Caco-2 (cell line): ENCODE measurements around the gene WRAP73. TPM values are rescaled to one million over a fixed set of nuclear protein-coding genes. Genes with fewer than 3 reads are reported as not detected.

Experiments
- BruUV-seq: library from RNA; stranded (reverse); fragments of 400-500 nt; replicated peaks from 2 replicates; lab custom pipeline; 2021; lab: Mats Ljungman, UMichigan
- CTCF ChIA-PET: fragments of 300-600 bp; sonication (Branson Sonifier 250); formaldehyde crosslinking; loops from one replicate; lab custom pipeline; 2022; ENCODE audit warnings: antibody characterized with exemption; lab: Charles Lee
- POLR2A ChIA-PET: fragments of 300-600 bp; sonication (Branson Sonifier 250); formaldehyde crosslinking; loops from one replicate; lab custom pipeline; 2022; ENCODE audit warnings: antibody characterized with exemption; lab: Charles Lee
- DNase-seq, 2 experiments: peaks; one replicate each; pipeline versions ENCODE4 v3.0.0 to v3.0.0-alpha.2; 2020 to 2022
- H3K27me3 ChIP-seq: replicated peaks from 2 replicates; pipeline ENCODE4 v1.6.0; 2011; ENCODE audit warnings: low read length; ENCODE audit not compliant: control insufficient read depth, insufficient read depth
- H3K36me3 ChIP-seq: 2 replicates; pipeline ENCODE4 v1.5.1; 2011; ENCODE audit warnings: low read length; ENCODE audit not compliant: control insufficient read depth, insufficient read depth
- H3K4me1 ChIP-seq: fragments of 250-450 bp; sonication (Bioruptor Pico); 2 replicates; pipeline ENCODE4 v1.5.1; 2020; ENCODE audit warnings: mild to moderate bottlenecking
- H3K4me3 ChIP-seq: 2 replicates; pipeline ENCODE4 v1.5.1; 2011; ENCODE audit warnings: low read depth, mild to moderate bottlenecking, control low read depth, low read length
- H3K9me3 ChIP-seq: fragments of 250-450 bp; sonication (Bioruptor Pico); 2 replicates; pipeline ENCODE4 v1.5.1; 2020; ENCODE audit warnings: mild to moderate bottlenecking, moderate library complexity
- H3K27ac Mint-ChIP-seq: one replicate; pipeline ENCODE4 v1.8.0; 2022; ENCODE audit warnings: mixed read lengths; ENCODE audit not compliant: unreplicated experiment
- H3K27me3 Mint-ChIP-seq: one replicate; pipeline ENCODE4 v1.8.0; 2022; ENCODE audit warnings: mixed read lengths; ENCODE audit not compliant: insufficient read depth, unreplicated experiment
- H3K36me3 Mint-ChIP-seq: one replicate; pipeline ENCODE4 v1.8.0; 2022; ENCODE audit warnings: mild to moderate bottlenecking, mixed read lengths; ENCODE audit not compliant: insufficient read depth, unreplicated experiment
- H3K4me1 Mint-ChIP-seq: one replicate; pipeline ENCODE4 v1.8.0; 2022; ENCODE audit warnings: low read depth, mixed read lengths; ENCODE audit not compliant: unreplicated experiment
- H3K4me3 Mint-ChIP-seq: one replicate; pipeline ENCODE4 v1.8.0; 2022; ENCODE audit warnings: mild to moderate bottlenecking, moderate library complexity, mixed read lengths; ENCODE audit not compliant: unreplicated experiment
- H3K9me3 Mint-ChIP-seq: one replicate; pipeline ENCODE4 v1.8.0; 2022; ENCODE audit warnings: mixed read lengths; ENCODE audit not compliant: unreplicated experiment
- intact Hi-C: fragments of 100-400 bp; cut with micrococcal nuclease; formaldehyde crosslinking; loops from one replicate; pipeline ENCODE4 v1.10.0; 2022; ENCODE audit not compliant: unreplicated experiment
- total RNA-seq: library from RNA; stranded (reverse); gene quantifications from 2 replicates; pipeline ENCODE4 v1.2.3, GENCODE V29; 2022
- TF ChIP-seq, protein P1 (sequence below), 2 experiments: fragments of 200-600 bp in 1 of 2; IDR thresholded peaks; 1 replicate in 1 of 2; 2 replicates in 1 of 2; pipeline versions ENCODE4 v1.5.1 to v1.8.0; 2011 to 2022; ENCODE audit warnings: antibody characterized with exemption in 1 of 2, control low read depth in 1 of 2, inconsistent platforms in 1 of 2, low read depth in 1 of 2, low read length in 1 of 2, mild to moderate bottlenecking in 1 of 2, moderate library complexity in 1 of 2; ENCODE audit not compliant: insufficient read depth in 1 of 2, severe bottlenecking in 1 of 2, unreplicated experiment in 1 of 2

Gene WRAP73
- total RNA-seq, 1 experiment from 2014 or later: 31.6 TPM

DNA sequence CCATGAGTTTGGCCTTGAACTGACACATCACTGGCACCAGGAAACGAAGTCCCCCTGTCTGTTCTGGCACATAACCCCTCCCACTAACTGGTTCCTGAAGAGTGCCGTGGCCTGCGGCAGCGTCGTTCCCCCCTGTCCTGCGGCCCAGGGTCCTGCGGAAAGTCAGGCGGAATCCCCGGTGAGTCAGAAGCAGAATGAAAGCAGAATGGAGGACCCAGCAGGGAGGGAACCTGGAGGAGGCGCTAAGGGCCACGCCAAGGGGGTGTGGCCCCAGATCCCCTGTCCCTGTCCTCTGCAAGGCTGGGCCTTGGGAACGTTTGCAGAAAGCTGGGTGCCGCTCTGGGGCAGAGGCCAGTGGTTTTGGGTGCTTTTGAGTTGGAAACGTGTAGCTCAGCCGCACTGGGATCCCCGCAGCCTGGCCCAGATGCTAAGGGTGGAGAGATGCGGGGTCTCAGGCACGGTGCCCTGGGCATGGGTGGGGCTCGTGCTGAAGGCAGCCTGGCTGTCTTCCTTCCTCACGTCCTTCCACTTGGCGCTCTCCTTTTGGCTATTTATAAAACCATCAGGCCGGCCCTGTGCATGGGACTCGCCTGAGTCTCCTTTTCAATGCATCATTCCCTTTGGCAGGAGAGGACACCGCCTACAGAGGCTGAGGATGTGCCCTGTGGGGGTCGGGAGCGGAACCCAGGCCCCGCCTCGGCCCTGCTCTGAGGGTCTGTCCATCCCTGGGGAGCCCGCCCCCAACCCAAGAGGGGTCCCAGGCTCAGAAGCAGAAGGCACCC, 38.6 kb upstream of the WRAP73 start:
- CTCF ChIA-PET: no interaction called here
- POLR2A ChIA-PET: no interaction called here
- no peaks in the 10 kb centered on the region for H3K27me3 ChIP-seq
- H3K4me1 ChIP-seq: no peaks in the 10 kb centered on the region
- H3K4me3 ChIP-seq: no peak overlapping the region
- DNase-seq: no peak
- Mint-ChIP-seq H3K27me3 (no peaks in the 10 kb centered on the region), H3K4me3 (no peak overlapping the region), H3K9me3 (no peaks in the 10 kb centered on the region), H3K36me3 (no peaks in the 10 kb centered on the region), H3K4me1 (no peaks in the 10 kb centered on the region), H3K27ac (no peak overlapping the region)
- no peaks in the 10 kb centered on the region for H3K36me3 ChIP-seq
- TF ChIP-seq, protein P1, sequence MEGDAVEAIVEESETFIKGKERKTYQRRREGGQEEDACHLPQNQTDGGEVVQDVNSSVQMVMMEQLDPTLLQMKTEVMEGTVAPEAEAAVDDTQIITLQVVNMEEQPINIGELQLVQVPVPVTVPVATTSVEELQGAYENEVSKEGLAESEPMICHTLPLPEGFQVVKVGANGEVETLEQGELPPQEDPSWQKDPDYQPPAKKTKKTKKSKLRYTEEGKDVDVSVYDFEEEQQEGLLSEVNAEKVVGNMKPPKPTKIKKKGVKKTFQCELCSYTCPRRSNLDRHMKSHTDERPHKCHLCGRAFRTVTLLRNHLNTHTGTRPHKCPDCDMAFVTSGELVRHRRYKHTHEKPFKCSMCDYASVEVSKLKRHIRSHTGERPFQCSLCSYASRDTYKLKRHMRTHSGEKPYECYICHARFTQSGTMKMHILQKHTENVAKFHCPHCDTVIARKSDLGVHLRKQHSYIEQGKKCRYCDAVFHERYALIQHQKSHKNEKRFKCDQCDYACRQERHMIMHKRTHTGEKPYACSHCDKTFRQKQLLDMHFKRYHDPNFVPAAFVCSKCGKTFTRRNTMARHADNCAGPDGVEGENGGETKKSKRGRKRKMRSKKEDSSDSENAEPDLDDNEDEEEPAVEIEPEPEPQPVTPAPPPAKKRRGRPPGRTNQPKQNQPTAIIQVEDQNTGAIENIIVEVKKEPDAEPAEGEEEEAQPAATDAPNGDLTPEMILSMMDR (IDR thresholded peaks at IDR 0.05; ENCODE audit: insufficient read depth in 1 of 2, low read depth in 1 of 2, low read length in 1 of 2, severe bottlenecking in 1 of 2, unreplicated experiment in 1 of 2): no peak
- BruUV-seq: no TSS peak
- H3K9me3 ChIP-seq: no peaks in the 10 kb centered on the region
- intact Hi-C loops: no loop called here

DNA sequence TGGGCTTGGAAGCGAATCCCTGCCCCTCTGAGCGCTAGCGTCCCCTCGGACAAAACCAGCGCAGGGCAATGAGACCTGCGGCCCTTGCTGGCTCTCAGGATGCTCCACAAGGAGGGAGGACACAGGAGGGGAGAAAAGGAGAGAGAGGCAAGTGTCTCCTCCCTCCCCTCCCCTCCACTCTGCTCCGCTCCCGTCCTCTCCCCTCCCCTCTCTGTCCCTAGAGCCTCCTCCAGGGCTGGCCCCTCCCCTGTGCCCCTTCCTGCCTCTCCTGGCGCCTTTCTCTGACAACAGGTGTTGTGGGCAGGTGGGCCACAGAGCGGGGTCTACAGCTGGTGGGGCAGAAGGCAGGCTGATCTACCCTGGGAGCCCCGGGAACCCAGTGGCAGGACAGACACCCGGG, 37.6 kb upstream of the WRAP73 start:
- H3K36me3 ChIP-seq: no peaks in the 10 kb centered on the region
- H3K9me3 Mint-ChIP-seq: no peaks in the 10 kb centered on the region
- H3K36me3 Mint-ChIP-seq: no peaks in the 10 kb centered on the region
- no peak overlapping the region for H3K27ac Mint-ChIP-seq
- intact Hi-C loops: no loop called here
- no peaks in the 10 kb centered on the region for H3K27me3 ChIP-seq
- ChIA-PET POLR2A (no interaction called here), CTCF (no interaction called here)
- H3K4me3 ChIP-seq: no peak overlapping the region
- H3K4me1 ChIP-seq: no peaks in the 10 kb centered on the region
- no peaks in the 10 kb centered on the region for H3K27me3 Mint-ChIP-seq
- no peak for DNase-seq
- TF ChIP-seq, protein P1 (IDR thresholded peaks at IDR 0.05; ENCODE audit: insufficient read depth in 1 of 2, low read depth in 1 of 2, low read length in 1 of 2, severe bottlenecking in 1 of 2, unreplicated experiment in 1 of 2): no peak
- H3K4me3 Mint-ChIP-seq: no peak overlapping the region
- H3K9me3 ChIP-seq: no peaks in the 10 kb centered on the region
- no TSS peak for BruUV-seq
- H3K4me1 Mint-ChIP-seq: no peaks in the 10 kb centered on the region

DNA sequence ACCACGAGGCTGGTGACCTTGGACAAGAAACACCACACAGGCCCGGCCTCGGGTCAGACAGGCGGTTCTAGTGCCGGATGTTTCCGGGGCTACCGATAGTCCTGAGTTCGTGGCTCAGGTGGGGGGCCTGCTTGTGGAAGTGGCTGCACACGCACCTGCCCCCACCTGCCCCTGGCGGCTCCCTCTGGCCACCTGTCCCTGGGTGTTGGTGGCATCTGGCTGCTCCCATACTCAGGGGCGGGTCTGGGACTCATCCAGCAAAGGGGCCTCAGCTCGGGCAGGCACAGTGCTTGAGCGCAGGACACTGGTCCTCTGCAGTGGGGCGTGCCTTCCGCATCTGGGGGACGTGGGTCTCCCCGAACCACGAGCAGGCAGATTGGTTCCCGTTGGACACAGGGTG, 36.0 kb upstream of the WRAP73 start:
- Mint-ChIP-seq H3K4me3 (no peak overlapping the region), H3K4me1 (no peaks in the 10 kb centered on the region), H3K9me3 (no peaks in the 10 kb centered on the region), H3K27me3 (no peaks in the 10 kb centered on the region), H3K27ac (no peak overlapping the region), H3K36me3 (no peaks in the 10 kb centered on the region)
- TF ChIP-seq, protein P1 (IDR thresholded peaks at IDR 0.05; ENCODE audit: insufficient read depth in 1 of 2, low read depth in 1 of 2, low read length in 1 of 2, severe bottlenecking in 1 of 2, unreplicated experiment in 1 of 2): no peak
- DNase-seq: no peak
- BruUV-seq: no TSS peak
- ChIA-PET CTCF (no interaction called here), POLR2A (no interaction called here)
- no peaks in the 10 kb centered on the region for H3K36me3 ChIP-seq
- intact Hi-C loops: no loop called here
- no peaks in the 10 kb centered on the region for H3K27me3 ChIP-seq
- no peak overlapping the region for H3K4me3 ChIP-seq
- H3K4me1 ChIP-seq: no peaks in the 10 kb centered on the region
- no peaks in the 10 kb centered on the region for H3K9me3 ChIP-seq
